HEK293T (cell line): Measurements from ENCODE around the gene COIL.

Experiments
- BHLHE40 ChIP-seq: fragments of 450-650 bp; IDR thresholded peaks from 2 replicates; pipeline ENCODE4 v1.6.1; 2016; ENCODE audit warnings: mild to moderate bottlenecking, moderate library complexity, borderline replicate concordance
- ELF4 ChIP-seq: fragments of 450-650 bp; IDR thresholded peaks from 2 replicates; pipeline ENCODE4 v1.6.1; 2017; ENCODE audit warnings: antibody characterized with exemption
- FOXA1 ChIP-seq: fragments of 450-650 bp; IDR thresholded peaks from 2 replicates; pipeline ENCODE4 v1.6.1; 2016; ENCODE audit warnings: mild to moderate bottlenecking
- FOXM1 ChIP-seq: fragments of 450-650 bp; IDR thresholded peaks from 2 replicates; pipeline ENCODE4 v1.6.1; 2017; ENCODE audit warnings: mild to moderate bottlenecking, borderline replicate concordance
- SP1 ChIP-seq: fragments of 450-650 bp; IDR thresholded peaks from 2 replicates; pipeline ENCODE4 v1.6.1; 2017

DNA sequence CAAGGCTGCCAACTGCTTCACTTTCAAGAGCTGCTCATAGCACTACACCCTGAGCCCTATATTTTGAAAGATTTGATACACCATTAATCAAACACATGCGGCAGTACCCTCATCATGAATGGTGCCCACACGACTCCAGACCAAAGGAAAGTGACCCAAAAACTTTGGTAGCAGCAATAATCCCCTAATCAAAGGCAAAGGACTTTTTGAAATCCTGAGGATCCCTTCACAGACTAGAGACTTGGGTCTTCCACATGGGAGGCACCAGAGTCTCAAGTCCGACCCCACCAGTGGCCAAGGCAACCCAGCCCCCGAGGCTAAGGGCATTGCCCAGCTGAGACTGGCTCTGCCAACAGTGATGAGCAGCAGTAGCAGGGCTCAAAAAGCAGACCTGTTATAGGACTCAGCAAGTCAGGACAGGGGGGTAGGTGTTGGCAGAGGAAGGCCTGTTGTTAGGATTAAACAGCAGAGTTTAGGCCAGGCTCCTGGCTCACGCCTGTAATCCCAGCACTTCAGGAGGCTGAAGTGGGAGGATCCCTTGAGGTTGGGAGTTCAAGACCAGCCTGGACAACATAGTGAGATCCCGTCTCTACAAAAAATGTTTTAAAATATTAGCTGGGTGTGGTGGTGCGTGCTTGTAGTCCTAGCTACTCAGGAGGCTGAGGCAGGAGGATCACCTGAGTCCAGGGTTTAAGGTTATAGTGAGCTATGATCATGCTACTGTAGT is 50.2 kb downstream of the COIL start:
- no peak for TF ChIP-seq SP1
- TF ChIP-seq ELF4, result no peak
- TF ChIP-seq FOXA1, result no peak
- no peak for TF ChIP-seq BHLHE40
- TF ChIP-seq FOXM1, result no peak
